Activated CD4-positive, alpha-beta T cell treated with anti-CD3 and anti-CD28 coated beads for 36 hours (primary cell): Measurements from ENCODE around the gene ZNF677. TPM values are rescaled to one million over a fixed set of nuclear protein-coding genes. Genes with fewer than 3 reads are reported as not detected.
"Not testable (repeated sequence)": the region's sequence is repeated elsewhere in the genome, so short reads cannot be mapped to it uniquely, and the experiment has no call there.

Experiments used
- ATAC-seq: fragments of 200-7000 bp; cut with Tn5 transposase; one replicate; pipeline ENCODE4 v1.10.0; 2021; ENCODE audit warnings: mild to moderate bottlenecking, moderate library complexity
- CTCF ChIA-PET: fragments of 350-600 bp; sonication (Branson Sonifier 250); formaldehyde crosslinking; loops from one replicate; lab custom pipeline; 2021; ENCODE audit warnings: antibody characterized with exemption; lab: Charles Lee
- POLR2A ChIA-PET: fragments of 350-600 bp; sonication (Branson Sonifier 250); formaldehyde crosslinking; loops from one replicate; lab custom pipeline; 2021; ENCODE audit warnings: antibody characterized with exemption, inconsistent platforms; lab: Charles Lee
- DNase-seq: peaks from one replicate; pipeline ENCODE4 v3.0.0-alpha.2; 2020
- H3K27ac Mint-ChIP-seq: one replicate; pipeline ENCODE4 v1.8.0; 2021; ENCODE audit warnings: mixed read lengths
- H3K27me3 Mint-ChIP-seq: one replicate; pipeline ENCODE4 v1.8.0; 2021; ENCODE audit warnings: mixed read lengths
- H3K36me3 Mint-ChIP-seq: one replicate; pipeline ENCODE4 v1.8.0; 2021; ENCODE audit warnings: low read depth, mixed read lengths
- H3K4me1 Mint-ChIP-seq: one replicate; pipeline ENCODE4 v1.8.0; 2021; ENCODE audit warnings: mixed read lengths
- H3K4me3 Mint-ChIP-seq: one replicate; pipeline ENCODE4 v1.8.0; 2021; ENCODE audit warnings: mild to moderate bottlenecking, moderate library complexity, mixed read lengths
- H3K9me3 Mint-ChIP-seq: one replicate; pipeline ENCODE4 v1.8.0; 2021; ENCODE audit warnings: low read depth, mixed read lengths
- intact Hi-C, 2 experiments: fragments of 100-400 bp; cut with DNase I in 1 of 2; cut with micrococcal nuclease in 1 of 2; formaldehyde crosslinking; loops; one replicate each; pipeline versions ENCODE4 v1.14.2 to v1.15.1; 2022 to 2024; cut with DNase I, micrococcal nuclease
- total RNA-seq, 2 experiments: library from RNA; stranded (reverse); gene quantifications; one replicate each; pipeline ENCODE4 v1.2.3, GENCODE V29; 2021

ZNF677 gene
- total RNA-seq, 2 experiments from 2014 or later, result 6.4 to 7.5 TPM

DNA sequence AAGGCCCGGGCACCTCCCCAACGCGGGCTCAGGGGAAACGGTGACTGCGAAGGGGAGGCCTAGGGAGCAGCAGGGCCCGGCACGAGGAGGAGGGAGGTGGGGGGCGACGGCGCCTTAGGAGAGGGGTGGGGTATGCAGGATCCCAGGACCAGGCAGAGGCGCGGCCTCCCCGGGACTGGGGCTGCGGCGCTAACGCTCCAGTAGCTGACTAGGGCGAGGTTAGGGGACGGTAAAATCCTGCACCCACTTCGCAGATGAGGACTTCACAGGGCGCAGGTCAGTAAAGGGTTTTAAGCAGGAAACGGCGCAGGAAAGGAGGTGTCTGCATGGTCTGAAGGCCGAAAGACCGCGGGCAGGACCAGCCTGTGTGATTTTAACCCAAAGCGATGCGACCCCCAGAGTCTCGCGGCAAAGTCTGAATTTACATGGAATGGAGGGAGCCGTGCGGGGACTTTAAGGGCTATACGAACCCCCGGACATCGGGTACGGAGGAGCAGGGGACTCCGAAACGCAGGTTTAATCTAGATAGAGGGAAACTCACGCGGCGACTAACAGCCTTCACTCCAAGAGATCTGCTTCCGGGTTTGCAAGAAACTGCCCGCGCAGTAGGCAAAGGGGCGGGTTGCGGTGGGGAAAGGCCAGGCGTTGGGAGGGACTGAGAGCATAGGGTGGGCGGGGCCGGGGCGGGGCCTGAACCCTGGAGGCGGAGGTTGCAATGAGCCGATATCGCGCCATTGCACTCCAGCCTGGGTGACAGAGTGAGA, 61.7 kb downstream of the ZNF677 start, which contains the start of gene ZNF665:
TSS of gene ZNF665 (minus strand) at position 588 of the 764 bp plus-strand sequence. CDS start 10,460 bp downstream, outside the sequence.
- Mint-ChIP-seq H3K9me3 (peaks cover 24% of the 10 kb centered on the region), H3K27me3 (no peaks in the 10 kb centered on the region), H3K4me1 (peaks cover 31% of the 10 kb centered on the region), H3K36me3 (peaks cover 39% of the 10 kb centered on the region), H3K4me3 (peak within 1 kb of the TSS; percentile 88), H3K27ac (peak within 1 kb of the TSS; percentile 91)
- ChIA-PET CTCF (no interaction called here), POLR2A (no interaction called here)
- DNase-seq, result peak; percentile 94
- ATAC-seq, result peak; percentile 78
- intact Hi-C loops, result loop anchor here (1.0 to 10.0 kb wide), 10 partner anchors 34 to 1272 kb away; partner anchors contain the start of genes ZNF160 (in 2 of the 2), ZNF845 (in 2 of the 2), LENG9 (in 1 of the 2) and ZNF347 (in 1 of the 2)

DNA sequence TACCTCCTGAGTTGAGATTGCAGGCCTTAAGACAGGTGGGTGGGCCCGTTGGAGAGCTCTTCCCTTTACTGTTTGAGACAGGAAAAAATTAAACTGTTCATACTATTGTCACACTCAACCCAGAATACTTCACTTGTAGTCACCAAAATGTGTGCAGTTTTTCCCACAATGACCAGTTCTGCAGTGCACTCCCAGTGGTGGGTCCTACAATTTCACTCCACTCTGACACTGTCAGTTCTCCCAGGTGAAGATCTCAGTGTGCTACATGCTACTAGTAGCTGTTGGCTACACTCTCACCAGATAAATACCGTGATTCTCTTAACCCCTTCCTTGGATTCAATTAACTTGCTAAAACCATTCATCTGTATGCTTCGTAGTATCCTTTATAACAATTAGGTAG, 64.4 kb downstream of the ZNF677 start:
- ATAC-seq (no peak), DNase-seq (no peak)
- peaks cover 22% of the 10 kb centered on the region for H3K9me3 Mint-ChIP-seq
- H3K27ac Mint-ChIP-seq, result no peak overlapping the region
- intact Hi-C loops, result loop anchor here in 1 of 2 experiments (10.0 kb wide), 2 partner anchors 785 to 1275 kb away; partner anchors contain the start of gene LENG9
- H3K27me3 Mint-ChIP-seq, result no peaks in the 10 kb centered on the region
- H3K4me3 Mint-ChIP-seq, result no peak overlapping the region
- peaks cover 19% of the 10 kb centered on the region for H3K4me1 Mint-ChIP-seq
- ChIA-PET POLR2A (no interaction called here), CTCF (no interaction called here)
- peaks cover 34% of the 10 kb centered on the region for H3K36me3 Mint-ChIP-seq

DNA sequence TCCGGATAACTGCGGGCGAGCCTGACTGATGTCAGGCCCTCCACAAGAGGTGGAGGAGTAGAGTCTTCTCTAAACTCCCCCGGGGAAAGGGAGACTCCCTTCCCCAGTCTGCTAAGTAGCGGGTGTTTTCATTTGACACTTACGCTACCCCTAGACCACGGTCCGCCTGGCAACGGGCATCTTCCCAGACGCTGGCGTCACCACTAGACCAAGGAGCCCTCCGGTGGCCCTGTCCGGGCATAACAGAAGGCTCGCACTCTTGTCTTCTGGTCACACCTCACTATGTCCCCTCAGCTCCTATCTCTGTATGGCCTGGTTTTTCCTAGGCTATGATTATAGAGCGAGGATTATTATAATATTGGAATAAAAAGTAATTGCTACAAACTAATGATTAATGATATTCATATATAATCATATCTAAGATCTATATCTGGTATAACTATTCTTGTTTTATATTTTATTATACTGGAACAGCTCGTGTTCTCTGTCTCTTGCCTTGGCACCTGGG, 64.9 kb downstream of the ZNF677 start:
- H3K27ac Mint-ChIP-seq, POLR2A ChIA-PET, ATAC-seq, CTCF ChIA-PET, H3K27me3 Mint-ChIP-seq, H3K4me3 Mint-ChIP-seq: not testable (repeated sequence)
- H3K9me3 Mint-ChIP-seq, result peaks cover 24% of the 10 kb centered on the region
- intact Hi-C loops, result loop anchor here in 1 of 2 experiments (10.0 kb wide), 2 partner anchors 785 to 1275 kb away; partner anchors contain the start of gene LENG9
- H3K4me1 Mint-ChIP-seq, result peaks cover 15% of the 10 kb centered on the region
- peak; percentile 12 for DNase-seq
- peaks cover 35% of the 10 kb centered on the region for H3K36me3 Mint-ChIP-seq

Other genes starting within 250 kb of the ZNF677 start
- gene ERVV-1, start 241.0 kb downstream of the ZNF677 start, total RNA-seq, result under 1 TPM in 1 of 2 experiments, not detected in 1; 0.11 TPM
- gene ERVV-2, start 210.1 kb downstream of the ZNF677 start, total RNA-seq, result not detected
- 10 to 100 TPM; 42.2 to 53.0 TPM for gene ZNF160, start 151.5 kb downstream of the ZNF677 start, total RNA-seq
- 1 to 10 TPM; 3.2 to 3.3 TPM for gene ZNF415, start 122.0 kb downstream of the ZNF677 start, total RNA-seq
- gene ZNF347, start 95.8 kb downstream of the ZNF677 start, total RNA-seq, result 1 to 10 TPM; 8.5 to 9.2 TPM
- gene ZNF665, start 61.5 kb downstream of the ZNF677 start, total RNA-seq, result 1 to 10 TPM; 6.5 to 8.7 TPM
- gene VN1R2, start 3.4 kb upstream of the ZNF677 start, total RNA-seq, result not detected
- not detected for gene VN1R4, start 12.8 kb upstream of the ZNF677 start, total RNA-seq
- gene ZNF845, start 78.9 kb upstream of the ZNF677 start, total RNA-seq, result 1 to 10 TPM; 5.9 to 6.3 TPM
- gene ZNF525, start 110.8 kb upstream of the ZNF677 start, total RNA-seq, result 10 to 100 TPM; 21.5 to 27.8 TPM
- gene ZNF765, start 140.3 kb upstream of the ZNF677 start, total RNA-seq, result 10 to 100 TPM; 10.7 to 10.9 TPM
- 10 to 100 TPM; 10.5 to 11.4 TPM for gene ZNF761, start 177.1 kb upstream of the ZNF677 start, total RNA-seq
- 1 to 10 TPM; 5.8 to 7.4 TPM for gene ZNF813, start 212.9 kb upstream of the ZNF677 start, total RNA-seq